IMR-90 (cell line): ENCODE results near the gene PCDHGA9.

Experiments used
- BHLHE40 ChIP-seq: fragments of 150-350 bp; IDR thresholded peaks from 2 replicates; pipeline ENCODE4 v1.6.1; 2016; ENCODE audit warnings: mild to moderate bottlenecking, low read depth, low read length
- CEBPB ChIP-seq: IDR thresholded peaks from 2 replicates; pipeline ENCODE4 v1.6.1; 2012; ENCODE audit warnings: low read depth, low read length, improper control_type of control experiment
- CHD1 ChIP-seq: IDR thresholded peaks from 2 replicates; pipeline ENCODE4 v1.6.1; 2012; ENCODE audit warnings: low read depth, low read length, improper control_type of control experiment
- FOS ChIP-seq: fragments of 150-350 bp; IDR thresholded peaks from 2 replicates; pipeline ENCODE4 v1.6.1; 2016; ENCODE audit warnings: low read depth, low read length
- MAFK ChIP-seq: IDR thresholded peaks from 2 replicates; pipeline ENCODE4 v1.6.1; 2012; ENCODE audit warnings: low read depth, low read length, improper control_type of control experiment
- MAZ ChIP-seq: IDR thresholded peaks from 2 replicates; pipeline ENCODE4 v1.6.1; 2012; ENCODE audit warnings: low read depth, mild to moderate bottlenecking, low read length, improper control_type of control experiment, moderate library complexity, borderline replicate concordance
- MXI1 ChIP-seq: IDR thresholded peaks from 2 replicates; pipeline ENCODE4 v1.6.1; 2012; ENCODE audit warnings: low read depth, mild to moderate bottlenecking, low read length, moderate library complexity, borderline replicate concordance
- POLR2A ChIP-seq: IDR thresholded peaks from 2 replicates; pipeline ENCODE4 v1.6.1; 2012; ENCODE audit warnings: mild to moderate bottlenecking, low read depth, low read length
- RAD21 ChIP-seq: IDR thresholded peaks from 2 replicates; pipeline ENCODE4 v1.6.1; 2012; ENCODE audit warnings: low read length, improper control_type of control experiment
- RCOR1 ChIP-seq: IDR thresholded peaks from 2 replicates; pipeline ENCODE4 v1.6.1; 2012; ENCODE audit warnings: mild to moderate bottlenecking, low read length, improper control_type of control experiment; ENCODE audit not compliant: insufficient replicate concordance
- RFX5 ChIP-seq: IDR thresholded peaks from 2 replicates; pipeline ENCODE4 v1.8.0; 2012; ENCODE audit warnings: low read depth, mild to moderate bottlenecking, low read length, moderate library complexity
- TF ChIP-seq, protein P1 (sequence below): conservative IDR thresholded peaks from 2 replicates; pipeline ENCODE4 v1.5.1; 2012; ENCODE audit warnings: mild to moderate bottlenecking, low read depth, low read length, improper control_type of control experiment
- TF ChIP-seq, protein P2 (sequence below): fragments of 150-350 bp; IDR thresholded peaks from 2 replicates; pipeline ENCODE4 v1.6.1; 2017; ENCODE audit warnings: mild to moderate bottlenecking, antibody characterized with exemption, low read length, low read depth
- TF ChIP-seq, protein P3 (sequence below): fragments of 150-350 bp; IDR thresholded peaks from 2 replicates; pipeline ENCODE4 v1.6.1; 2016; ENCODE audit warnings: low read depth, mild to moderate bottlenecking, low read length, moderate library complexity, borderline replicate concordance

DNA sequence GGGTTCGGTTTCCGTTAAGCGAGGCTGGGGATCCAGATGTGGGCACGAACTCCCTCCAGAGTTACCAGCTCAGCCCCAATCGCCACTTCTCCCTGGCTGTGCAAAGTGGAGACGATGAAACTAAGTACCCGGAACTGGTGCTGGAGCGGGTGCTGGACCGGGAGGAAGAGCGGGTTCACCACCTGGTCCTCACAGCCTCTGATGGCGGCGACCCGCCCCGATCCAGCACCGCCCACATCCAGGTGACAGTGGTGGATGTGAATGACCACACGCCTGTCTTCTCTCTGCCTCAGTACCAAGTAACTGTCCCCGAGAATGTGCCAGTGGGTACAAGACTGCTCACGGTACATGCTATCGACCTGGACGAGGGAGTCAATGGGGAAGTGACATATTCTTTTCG, 19.2 kb upstream of the PCDHGA9 start:
- TF ChIP-seq, protein P1, sequence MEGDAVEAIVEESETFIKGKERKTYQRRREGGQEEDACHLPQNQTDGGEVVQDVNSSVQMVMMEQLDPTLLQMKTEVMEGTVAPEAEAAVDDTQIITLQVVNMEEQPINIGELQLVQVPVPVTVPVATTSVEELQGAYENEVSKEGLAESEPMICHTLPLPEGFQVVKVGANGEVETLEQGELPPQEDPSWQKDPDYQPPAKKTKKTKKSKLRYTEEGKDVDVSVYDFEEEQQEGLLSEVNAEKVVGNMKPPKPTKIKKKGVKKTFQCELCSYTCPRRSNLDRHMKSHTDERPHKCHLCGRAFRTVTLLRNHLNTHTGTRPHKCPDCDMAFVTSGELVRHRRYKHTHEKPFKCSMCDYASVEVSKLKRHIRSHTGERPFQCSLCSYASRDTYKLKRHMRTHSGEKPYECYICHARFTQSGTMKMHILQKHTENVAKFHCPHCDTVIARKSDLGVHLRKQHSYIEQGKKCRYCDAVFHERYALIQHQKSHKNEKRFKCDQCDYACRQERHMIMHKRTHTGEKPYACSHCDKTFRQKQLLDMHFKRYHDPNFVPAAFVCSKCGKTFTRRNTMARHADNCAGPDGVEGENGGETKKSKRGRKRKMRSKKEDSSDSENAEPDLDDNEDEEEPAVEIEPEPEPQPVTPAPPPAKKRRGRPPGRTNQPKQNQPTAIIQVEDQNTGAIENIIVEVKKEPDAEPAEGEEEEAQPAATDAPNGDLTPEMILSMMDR, result no peak
- TF ChIP-seq RCOR1, result no peak
- TF ChIP-seq RAD21, result no peak
- no peak for TF ChIP-seq MAZ
- no peak for TF ChIP-seq POLR2A
- TF ChIP-seq CEBPB, result no peak
- no peak for TF ChIP-seq CHD1
- TF ChIP-seq, protein P2, sequence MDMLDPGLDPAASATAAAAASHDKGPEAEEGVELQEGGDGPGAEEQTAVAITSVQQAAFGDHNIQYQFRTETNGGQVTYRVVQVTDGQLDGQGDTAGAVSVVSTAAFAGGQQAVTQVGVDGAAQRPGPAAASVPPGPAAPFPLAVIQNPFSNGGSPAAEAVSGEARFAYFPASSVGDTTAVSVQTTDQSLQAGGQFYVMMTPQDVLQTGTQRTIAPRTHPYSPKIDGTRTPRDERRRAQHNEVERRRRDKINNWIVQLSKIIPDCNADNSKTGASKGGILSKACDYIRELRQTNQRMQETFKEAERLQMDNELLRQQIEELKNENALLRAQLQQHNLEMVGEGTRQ, result no peak
- TF ChIP-seq, protein P3, sequence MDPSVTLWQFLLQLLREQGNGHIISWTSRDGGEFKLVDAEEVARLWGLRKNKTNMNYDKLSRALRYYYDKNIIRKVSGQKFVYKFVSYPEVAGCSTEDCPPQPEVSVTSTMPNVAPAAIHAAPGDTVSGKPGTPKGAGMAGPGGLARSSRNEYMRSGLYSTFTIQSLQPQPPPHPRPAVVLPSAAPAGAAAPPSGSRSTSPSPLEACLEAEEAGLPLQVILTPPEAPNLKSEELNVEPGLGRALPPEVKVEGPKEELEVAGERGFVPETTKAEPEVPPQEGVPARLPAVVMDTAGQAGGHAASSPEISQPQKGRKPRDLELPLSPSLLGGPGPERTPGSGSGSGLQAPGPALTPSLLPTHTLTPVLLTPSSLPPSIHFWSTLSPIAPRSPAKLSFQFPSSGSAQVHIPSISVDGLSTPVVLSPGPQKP, result no peak
- TF ChIP-seq MXI1, result no peak
- TF ChIP-seq FOS, result no peak
- TF ChIP-seq BHLHE40, result no peak
- TF ChIP-seq MAFK, result no peak
- TF ChIP-seq RFX5, result no peak
